H1 (cell line): Measurements from ENCODE around the gene PYURF. TPM values are rescaled to one million over a fixed set of nuclear protein-coding genes. Genes with fewer than 3 reads are reported as not detected.

Experiments
- CTCF ChIA-PET: fragments of 300-600 bp; sonication (Branson Sonifier 250); formaldehyde crosslinking; loops from one replicate; lab custom pipeline; 2021; ENCODE audit not compliant: partially characterized antibody; lab: Charles Lee
- POLR2A ChIA-PET: fragments of 300-600 bp; sonication (Branson Sonifier 250); formaldehyde crosslinking; loops from one replicate; lab custom pipeline; 2021; ENCODE audit warnings: inconsistent platforms; ENCODE audit not compliant: partially characterized antibody; lab: Charles Lee
- DNase-seq, 2 experiments: peaks; one replicate each; pipeline versions ENCODE4 v3.0.0 to v3.0.0-alpha.2; 2010 to 2022; ENCODE audit warnings: low spot score in 2 of 2, low read depth in 1 of 2, mixed read lengths in 1 of 2
- FAIRE-seq: peaks from 2 replicates; lab custom pipeline; 2011; peaks lifted over from hg19 to GRCh38; lab: Jason Lieb, UNC
- H2AFZ ChIP-seq: 2 replicates; pipeline ENCODE4 v1.8.1; 2012; ENCODE audit warnings: low read length, inconsistent platforms
- H2AK5ac ChIP-seq: 2 replicates; pipeline ENCODE4 v1.6.1; 2013; ENCODE audit warnings: low read depth, low read length
- H2BK120ac ChIP-seq: replicated peaks from 2 replicates; pipeline ENCODE3; 2013; ENCODE audit warnings: low read depth, low read length, inconsistent platforms
- H2BK12ac ChIP-seq: 2 replicates; pipeline ENCODE4 v1.6.1; 2013; ENCODE audit warnings: low read depth, low read length
- H2BK15ac ChIP-seq: 2 replicates; pipeline ENCODE4 v1.6.1; 2013; ENCODE audit warnings: low read length
- H2BK20ac ChIP-seq: 2 replicates; pipeline ENCODE4 v1.6.1; 2013; ENCODE audit warnings: low read length
- H2BK5ac ChIP-seq: 2 replicates; pipeline ENCODE4 v1.6.1; 2013; ENCODE audit warnings: low read depth, low read length
- H3K14ac ChIP-seq: 2 replicates; pipeline ENCODE4 v1.6.1; 2013; ENCODE audit warnings: inconsistent platforms; ENCODE audit not compliant: insufficient read length
- H3K18ac ChIP-seq: 2 replicates; pipeline ENCODE4 v1.6.1; 2013; ENCODE audit warnings: low read length; ENCODE audit errors: extremely low read depth
- H3K23ac ChIP-seq: 2 replicates; pipeline ENCODE4 v1.6.1; 2013; ENCODE audit warnings: inconsistent platforms; ENCODE audit not compliant: insufficient read length
- H3K23me2 ChIP-seq: 2 replicates; pipeline ENCODE4 v1.6.1; 2013; ENCODE audit warnings: low read depth, low read length
- H3K27ac ChIP-seq: 2 replicates; pipeline ENCODE4 v1.6.1; 2011; ENCODE audit warnings: low read depth, low read length, inconsistent platforms
- H3K27me3 ChIP-seq, 4 experiments: replicated peaks in 1 of 4; 1 replicate in 1 of 4; 2 replicates in 3 of 4; pipeline versions ENCODE4 v1.6.1 to v1.8.1; 2011 to 2013; ENCODE audit warnings: low read length in 3 of 4, mild to moderate bottlenecking in 3 of 4, inconsistent platforms in 2 of 4, mixed read lengths in 2 of 4, moderate library complexity in 1 of 4; ENCODE audit not compliant: control insufficient read depth in 3 of 4, insufficient read depth in 3 of 4; ENCODE audit errors: extremely low read depth in 1 of 4
- H3K36me3 ChIP-seq, 4 experiments: 2 replicates each; pipeline versions ENCODE4 v1.6.1 to v1.8.1; 2011 to 2013; ENCODE audit warnings: mild to moderate bottlenecking in 4 of 4, low read length in 3 of 4, moderate library complexity in 2 of 4, control low read depth in 1 of 4, inconsistent platforms in 1 of 4; ENCODE audit not compliant: insufficient read depth in 4 of 4, control insufficient read depth in 2 of 4
- H3K4ac ChIP-seq: replicated peaks from 2 replicates; pipeline ENCODE3; 2013; ENCODE audit warnings: low read length, low read depth, mixed read lengths, inconsistent platforms; ENCODE audit not compliant: insufficient read length
- H3K4me1 ChIP-seq, 4 experiments: replicated peaks in 1 of 4; 1 replicate in 1 of 4; 2 replicates in 3 of 4; pipeline versions ENCODE4 v1.6.1 to v1.8.1; 2011 to 2013; ENCODE audit warnings: low read length in 3 of 4, inconsistent platforms in 2 of 4, mixed read lengths in 1 of 4; ENCODE audit not compliant: insufficient read depth in 4 of 4, control insufficient read depth in 3 of 4
- H3K4me2 ChIP-seq, 2 experiments: 2 replicates each; pipeline versions ENCODE4 v1.6.1 to v1.8.1; 2011 to 2013; ENCODE audit warnings: low read depth in 2 of 2, low read length in 2 of 2, control low read depth in 1 of 2, inconsistent platforms in 1 of 2, mild to moderate bottlenecking in 1 of 2; ENCODE audit not compliant: insufficient read depth in 1 of 2
- H3K4me3 ChIP-seq, 4 experiments: fragments of 200-600, 300-600 bp in 1 of 4; sonication (generic), shearing (Covaris generic), sonication (Bioruptor Twin) in 1 of 4; 2 replicates each; pipeline versions ENCODE4 v1.5.1 to v1.8.1; 2011 to 2016; ENCODE audit warnings: low read length in 4 of 4, low read depth in 3 of 4, control low read depth in 2 of 4, inconsistent platforms in 2 of 4, mild to moderate bottlenecking in 2 of 4, mixed read lengths in 1 of 4, moderate library complexity in 1 of 4; ENCODE audit not compliant: insufficient read depth in 2 of 4; ENCODE audit errors: extremely low read depth in 1 of 4
- H3K56ac ChIP-seq: replicated peaks from 2 replicates; pipeline ENCODE3; 2013; ENCODE audit warnings: low read depth, mild to moderate bottlenecking, mixed read lengths, low read length, inconsistent platforms; ENCODE audit not compliant: insufficient read length
- H3K79me1 ChIP-seq: 2 replicates; pipeline ENCODE4 v1.6.1; 2013; ENCODE audit warnings: low read depth, low read length, control low read depth
- H3K79me2 ChIP-seq, 2 experiments: 2 replicates each; pipeline versions ENCODE4 v1.6.1 to v1.8.1; 2012 to 2013; ENCODE audit warnings: low read length in 2 of 2, mild to moderate bottlenecking in 2 of 2, inconsistent platforms in 1 of 2; ENCODE audit not compliant: insufficient read depth in 2 of 2, control insufficient read depth in 1 of 2
- H3K9ac ChIP-seq, 4 experiments: replicated peaks in 1 of 4; 1 replicate in 1 of 4; 2 replicates in 3 of 4; pipeline versions ENCODE4 v1.6.1 to v1.8.1; 2011 to 2013; ENCODE audit warnings: low read depth in 3 of 4, low read length in 3 of 4, control low read depth in 2 of 4, mild to moderate bottlenecking in 2 of 4, moderate library complexity in 2 of 4, inconsistent platforms in 1 of 4; ENCODE audit errors: extremely low read depth in 1 of 4
- H3K9me3 ChIP-seq, 2 experiments: 2 replicates each; pipeline versions ENCODE4 v1.6.1 to v1.8.1; 2012 to 2013; ENCODE audit warnings: mild to moderate bottlenecking in 2 of 2, moderate library complexity in 2 of 2, control low read depth in 1 of 2, inconsistent platforms in 1 of 2, low read depth in 1 of 2, low read length in 1 of 2, mixed read lengths in 1 of 2; ENCODE audit not compliant: insufficient read depth in 2 of 2
- H4K20me1 ChIP-seq, 2 experiments: replicated peaks in 1 of 2; 2 replicates each; pipeline versions ENCODE3 to v1.8.1; 2011 to 2013; ENCODE audit warnings: inconsistent platforms in 2 of 2, low read length in 2 of 2, mild to moderate bottlenecking in 1 of 2; ENCODE audit not compliant: insufficient read depth in 2 of 2, control insufficient read depth in 1 of 2
- H4K5ac ChIP-seq: 2 replicates; pipeline ENCODE4 v1.6.1; 2013; ENCODE audit warnings: low read length, low read depth, mixed read lengths, inconsistent platforms; ENCODE audit not compliant: insufficient read length
- H4K8ac ChIP-seq: 2 replicates; pipeline ENCODE4 v1.8.0; 2013; ENCODE audit warnings: mild to moderate bottlenecking, moderate library complexity, low read length, inconsistent platforms; ENCODE audit not compliant: insufficient read depth; ENCODE audit errors: extremely low read depth
- H4K91ac ChIP-seq: replicated peaks from 2 replicates; pipeline ENCODE3; 2013; ENCODE audit warnings: low read length, mixed read lengths, inconsistent platforms; ENCODE audit not compliant: insufficient read length
- BACH1 ChIP-seq: IDR thresholded peaks from 2 replicates; pipeline ENCODE4 v1.6.1; 2012; ENCODE audit warnings: low read length, improper control_type of control experiment
- KDM1A ChIP-seq: fragments of 200-600, 300-600 bp; sonication (generic); IDR thresholded peaks from 2 replicates; pipeline ENCODE4 v1.7.1; 2016; ENCODE audit warnings: mild to moderate bottlenecking, low read length, borderline replicate concordance
- NANOG ChIP-seq: IDR thresholded peaks from 2 replicates; pipeline ENCODE4 v1.6.1; 2011; ENCODE audit warnings: low read length, low read depth, mild to moderate bottlenecking, inconsistent platforms; ENCODE audit not compliant: insufficient read depth, poor library complexity, severe bottlenecking
- PHF8 ChIP-seq: fragments of 200-600 bp; sonication (generic); conservative IDR thresholded peaks from 2 replicates; pipeline ENCODE4 v1.7.1; 2012; ENCODE audit warnings: low read depth, mild to moderate bottlenecking, inconsistent platforms, low read length, moderate library complexity
- TAF1 ChIP-seq: IDR thresholded peaks from 2 replicates; pipeline ENCODE4 v1.6.1; 2011; ENCODE audit warnings: mild to moderate bottlenecking, low read depth, low read length
- TEAD4 ChIP-seq: IDR thresholded peaks from 2 replicates; pipeline ENCODE4 v1.6.1; 2012; ENCODE audit warnings: low read depth, low read length, inconsistent platforms, mixed read lengths
- USF2 ChIP-seq: IDR thresholded peaks from 2 replicates; pipeline ENCODE4 v1.6.1; 2011; ENCODE audit warnings: low read length, improper control_type of control experiment
- WGBS, 2 experiments: shearing (Covaris generic) in 1 of 2; methylation state at CpG; one replicate each; pipeline versions ENCODE4 v1.1.6 to v1.1.7; 2013 to 2015; ENCODE audit warnings: low lambda C conversion rate in 2 of 2, mixed read lengths in 2 of 2, inconsistent platforms in 1 of 2, low coverage in 1 of 2, missing lambda C conversion rate in 1 of 2; ENCODE audit not compliant: insufficient replicate concordance in 2 of 2, insufficient coverage in 1 of 2, insufficient read length in 1 of 2; ENCODE audit errors: extremely low coverage in 1 of 2, missing lambda C conversion rate in 1 of 2; 5-methylcytosine and 5-hydroxymethylcytosine counted together
- polyA plus RNA-seq, 7 experiments: library from polyadenylated mRNA; depleted of rRNA in 3 of 7; stranded (reverse) in 5 of 7; unstranded in 2 of 7; fragments of >200 nt in 5 of 7; fragments of 200-250 nt in 2 of 7; gene quantifications; 1 replicate in 5 of 7; 2 replicates in 1 of 7; 4 replicates in 1 of 7; pipeline versions ENCODE4 v1.2.1 to v1.2.3, GENCODE V29; 2011 to 2013; ENCODE audit warnings: missing spikeins in 2 of 7, mixed read lengths in 2 of 7
- total RNA-seq: library from RNA; stranded (reverse); fragmentation: NEBNext Ultra II Directional; extraction: Animal tissue kit (Norgen Biotek cat#: 25700); gene quantifications from 2 replicates; pipeline ENCODE4 v1.2.1, GENCODE V29; 2021

Gene PYURF
- total and polyA plus RNA-seq, 2 of the 8 experiments (the other 6 are each of a cell fraction or from before 2014, with no cell fraction given): 31.6 to 44.8 TPM

DNA sequence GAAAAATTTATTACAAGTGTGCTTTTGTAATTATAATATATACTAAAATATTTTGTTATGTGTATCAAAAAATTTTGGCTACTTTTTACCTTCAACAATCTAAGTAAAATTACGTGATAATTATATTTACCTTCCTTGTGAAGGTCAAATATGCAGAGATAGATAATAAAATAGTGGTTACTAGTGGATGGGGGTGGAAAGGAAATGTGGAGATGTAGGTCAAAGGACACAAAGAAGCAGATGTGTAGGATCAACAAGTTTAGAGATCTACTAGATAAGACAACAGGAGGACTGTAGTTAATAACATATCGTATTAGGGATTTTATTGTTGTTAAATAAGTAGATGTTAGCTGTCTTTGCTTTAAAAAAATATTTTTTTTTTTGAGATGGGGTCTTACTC is 45.3 kb downstream of the PYURF start:
- no peak overlapping the region for H3K4ac ChIP-seq
- no peaks in the 10 kb centered on the region for H3K23me2 ChIP-seq
- H3K56ac ChIP-seq: no peak overlapping the region
- H4K5ac ChIP-seq: no peak overlapping the region
- H3K4me3 ChIP-seq: no peak overlapping the region
- WGBS, 2 experiments: 94 to 100% methylated on average over 1 to 2 of the region's 2 CpGs
- H2BK15ac ChIP-seq: no peak overlapping the region
- no peaks in the 10 kb centered on the region for H3K4me1 ChIP-seq
- H2BK120ac ChIP-seq: no peak overlapping the region
- H3K79me1 ChIP-seq: no peaks in the 10 kb centered on the region
- FAIRE-seq (no peak), DNase-seq (no peak)
- no peaks in the 10 kb centered on the region for H3K9me3 ChIP-seq
- H4K91ac ChIP-seq: no peak overlapping the region
- H3K4me2 ChIP-seq: no peak overlapping the region
- no peak overlapping the region for H2BK12ac ChIP-seq
- no peak overlapping the region for H3K23ac ChIP-seq
- no peak overlapping the region for H3K18ac ChIP-seq
- no peak overlapping the region for H2BK20ac ChIP-seq
- H3K14ac ChIP-seq: no peak overlapping the region
- H4K8ac ChIP-seq: no peak overlapping the region
- H2AFZ ChIP-seq: no peak overlapping the region
- no peak overlapping the region for H2BK5ac ChIP-seq
- H3K27me3 ChIP-seq: no peaks in the 10 kb centered on the region
- POLR2A ChIA-PET: no interaction called here
- H3K27ac ChIP-seq: no peak overlapping the region
- no peaks in the 10 kb centered on the region for H4K20me1 ChIP-seq
- CTCF ChIA-PET: interaction anchor here (0.9 to 1.9 kb wide), 2 partner anchors 21 to 266 kb away, joined by 4 to 5 read pairs; partner anchors contain the start of gene HERC5
- no peak overlapping the region for H3K9ac ChIP-seq
- no peak overlapping the region for H2AK5ac ChIP-seq
- H3K36me3 ChIP-seq: no peaks in the 10 kb centered on the region
- H3K79me2 ChIP-seq: no peaks in the 10 kb centered on the region
- TF ChIP-seq TEAD4 (no peak), PHF8 (no peak), USF2 (no peak), KDM1A (no peak), BACH1 (no peak), TAF1 (no peak), NANOG (no peak)
